ENCODE measurements around the gene PAN3.

Gene PAN3

DNA sequence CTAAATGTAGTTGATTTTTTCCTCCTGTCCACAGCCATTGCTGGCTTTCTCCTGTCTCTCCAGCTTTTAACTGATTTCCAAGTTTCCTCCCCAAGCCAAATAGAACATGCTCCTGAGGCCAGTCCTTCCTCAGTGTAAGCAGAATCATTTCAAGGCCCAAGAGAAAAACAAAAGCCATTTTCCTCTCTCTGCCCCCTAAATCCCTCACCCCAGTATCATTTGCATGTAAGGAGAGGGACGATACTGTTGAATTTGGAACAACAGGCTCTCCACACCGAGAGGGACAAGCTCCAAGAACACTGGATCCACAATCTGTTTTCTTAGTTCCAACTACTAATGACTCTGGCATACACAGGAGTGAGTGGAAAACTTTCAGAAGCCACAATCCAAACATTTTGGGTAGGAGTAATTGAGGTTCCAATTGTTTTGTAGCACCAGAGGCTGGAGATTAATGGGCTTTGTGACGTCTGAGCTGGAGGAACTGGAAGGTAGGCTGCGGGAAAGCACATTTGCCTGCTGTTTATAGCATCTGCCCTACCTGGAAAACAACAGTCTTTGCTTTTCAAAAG is 199.7 kb downstream of the PAN3 start:
- H3K27ac ChIP-seq (ENCODE audit: low read depth, low read length): no peak overlapping the region
- H3K9ac ChIP-seq (ENCODE audit: low read depth, low read length): no peak overlapping the region
- H3K4me3 ChIP-seq (ENCODE audit: low read depth, low read length): no peak overlapping the region
- peaks cover 48% of the 10 kb centered on the region for H3K36me3 ChIP-seq (ENCODE audit: control insufficient read depth, insufficient read depth, low read length)
- no peaks in the 10 kb centered on the region for H3K9me3 ChIP-seq (ENCODE audit: control insufficient read depth, insufficient read depth, low read length)
- no peaks in the 10 kb centered on the region for H3K27me3 ChIP-seq (ENCODE audit: control insufficient read depth, insufficient read depth, low read length)
- no peaks in the 10 kb centered on the region for H3K4me1 ChIP-seq (ENCODE audit: control insufficient read depth, insufficient read depth, low read length)

GRCh38 chr13:28338742-28339141 is 200.4 kb downstream of the PAN3 start:
- H3K36me3 ChIP-seq (ENCODE audit: control insufficient read depth, insufficient read depth, low read length): peaks cover 41% of the 10 kb centered on the region

GRCh38 chr13:28339419-28339818 is 201.1 kb downstream of the PAN3 start:
- H3K27me3 ChIP-seq (ENCODE audit: control insufficient read depth, insufficient read depth, low read length): no peaks in the 10 kb centered on the region
- H3K9me3 ChIP-seq (ENCODE audit: control insufficient read depth, insufficient read depth, low read length): no peaks in the 10 kb centered on the region
- no peak overlapping the region for H3K9ac ChIP-seq (ENCODE audit: low read depth, low read length)
- H3K27ac ChIP-seq (ENCODE audit: low read depth, low read length): no peak overlapping the region
- no peaks in the 10 kb centered on the region for H3K4me1 ChIP-seq (ENCODE audit: control insufficient read depth, insufficient read depth, low read length)
- peaks cover 35% of the 10 kb centered on the region for H3K36me3 ChIP-seq (ENCODE audit: control insufficient read depth, insufficient read depth, low read length)
- H3K4me3 ChIP-seq (ENCODE audit: low read depth, low read length): no peak overlapping the region

More at GRCh38 chr13:28338742-28339141, 200.4 kb downstream of the PAN3 start:
- H3K4me3 ChIP-seq (ENCODE audit: low read depth, low read length): no peak overlapping the region
- no peaks in the 10 kb centered on the region for H3K9me3 ChIP-seq (ENCODE audit: control insufficient read depth, insufficient read depth, low read length)
- H3K4me1 ChIP-seq (ENCODE audit: control insufficient read depth, insufficient read depth, low read length): no peaks in the 10 kb centered on the region
- H3K9ac ChIP-seq (ENCODE audit: low read depth, low read length): no peak overlapping the region
- H3K27ac ChIP-seq (ENCODE audit: low read depth, low read length): no peak overlapping the region
- H3K27me3 ChIP-seq (ENCODE audit: control insufficient read depth, insufficient read depth, low read length): no peaks in the 10 kb centered on the region

GRCh38 chr13:28340272-28340793 is 202.0 kb downstream of the PAN3 start:
- Histone ChIP-seq H3K27me3 (ENCODE audit: control insufficient read depth, insufficient read depth, low read length) (no peaks in the 10 kb centered on the region), H3K4me1 (ENCODE audit: control insufficient read depth, insufficient read depth, low read length) (no peaks in the 10 kb centered on the region), H3K9ac (ENCODE audit: low read depth, low read length) (no peak overlapping the region), H3K27ac (ENCODE audit: low read depth, low read length) (no peak overlapping the region), H3K9me3 (ENCODE audit: control insufficient read depth, insufficient read depth, low read length) (no peaks in the 10 kb centered on the region), H3K36me3 (ENCODE audit: control insufficient read depth, insufficient read depth, low read length) (peaks cover 31% of the 10 kb centered on the region), H3K4me3 (ENCODE audit: low read depth, low read length) (no peak overlapping the region)

GRCh38 chr13:28342251-28342650 is 203.9 kb downstream of the PAN3 start:
- Histone ChIP-seq H3K9me3 (ENCODE audit: control insufficient read depth, insufficient read depth, low read length) (no peaks in the 10 kb centered on the region), H3K4me3 (ENCODE audit: low read depth, low read length) (no peak overlapping the region), H3K27me3 (ENCODE audit: control insufficient read depth, insufficient read depth, low read length) (no peaks in the 10 kb centered on the region), H3K27ac (ENCODE audit: low read depth, low read length) (no peak overlapping the region), H3K36me3 (ENCODE audit: control insufficient read depth, insufficient read depth, low read length) (peaks cover 27% of the 10 kb centered on the region), H3K4me1 (ENCODE audit: control insufficient read depth, insufficient read depth, low read length) (0 out of 2 replicates have a peak, but pooled peaks cover 5% of the 10 kb centered on the region), H3K9ac (ENCODE audit: low read depth, low read length) (no peak overlapping the region)

GRCh38 chr13:28344163-28344562 is 205.8 kb downstream of the PAN3 start:
- 0 out of 2 replicates have a peak, but pooled peaks cover 5% of the 10 kb centered on the region for H3K4me1 ChIP-seq (ENCODE audit: control insufficient read depth, insufficient read depth, low read length)
- H3K36me3 ChIP-seq (ENCODE audit: control insufficient read depth, insufficient read depth, low read length): peaks cover 9% of the 10 kb centered on the region; the same call in 1 of the 2 replicates
- no peaks in the 10 kb centered on the region for H3K27me3 ChIP-seq (ENCODE audit: control insufficient read depth, insufficient read depth, low read length)
- no peak overlapping the region for H3K9ac ChIP-seq (ENCODE audit: low read depth, low read length)
- H3K9me3 ChIP-seq (ENCODE audit: control insufficient read depth, insufficient read depth, low read length): no peaks in the 10 kb centered on the region
- H3K27ac ChIP-seq (ENCODE audit: low read depth, low read length): no peak overlapping the region
- H3K4me3 ChIP-seq (ENCODE audit: low read depth, low read length): no peak overlapping the region
